Endothelial cell of umbilical vein (primary cell): ENCODE data around the gene CDHR5. TPM values are rescaled to one million over a fixed set of nuclear protein-coding genes. Genes with fewer than 3 reads are reported as not detected.

Experiments
- BruUV-seq: library from RNA; stranded (reverse); fragments of 400-500 nt; replicated peaks from 2 replicates; lab custom pipeline; 2021; lab: Mats Ljungman, UMichigan
- CTCF ChIA-PET: fragments of 300-600, 350-600 bp; sonication (Branson Sonifier 250); formaldehyde crosslinking; loops from one replicate; lab custom pipeline; 2021; ENCODE audit warnings: antibody characterized with exemption, inconsistent platforms; lab: Charles Lee
- POLR2A ChIA-PET: fragments of 300-600, 350-600 bp; sonication (Branson Sonifier 250); formaldehyde crosslinking; loops from one replicate; lab custom pipeline; 2021; ENCODE audit warnings: antibody characterized with exemption, inconsistent platforms; lab: Charles Lee
- DNase-seq: peaks from one replicate; pipeline ENCODE4 v3.0.0-alpha.2; 2011; ENCODE audit warnings: low read depth, low spot score
- FAIRE-seq: peaks from 2 replicates; lab custom pipeline; 2011; peaks lifted over from hg19 to GRCh38; lab: Jason Lieb, UNC
- H2AFZ ChIP-seq: 2 replicates; pipeline ENCODE4 v1.6.0; 2012; ENCODE audit warnings: low read depth, low read length, control low read depth, inconsistent platforms
- H3K27ac ChIP-seq: 2 replicates; pipeline ENCODE4 v1.5.1; 2011; ENCODE audit warnings: low read depth, mild to moderate bottlenecking, control low read depth, low read length, moderate library complexity; ENCODE audit not compliant: insufficient read depth
- H3K27me3 ChIP-seq, 2 experiments: 2 replicates each; pipeline versions ENCODE4 v1.6.0 to v1.6.1; 2011; ENCODE audit warnings: low read length in 2 of 2, mixed read lengths in 1 of 2; ENCODE audit not compliant: control insufficient read depth in 2 of 2, insufficient read depth in 2 of 2
- H3K36me3 ChIP-seq, 2 experiments: 2 replicates in 1 of 2; 3 replicates in 1 of 2; pipeline ENCODE4 v1.5.1; 2011; ENCODE audit warnings: low read length in 2 of 2, mild to moderate bottlenecking in 1 of 2, moderate library complexity in 1 of 2; ENCODE audit not compliant: control insufficient read depth in 2 of 2, insufficient read depth in 2 of 2; ENCODE audit errors: extremely low read depth in 1 of 2
- H3K4me1 ChIP-seq: 3 replicates; pipeline ENCODE4 v1.5.1; 2011; ENCODE audit warnings: mild to moderate bottlenecking, low read length; ENCODE audit not compliant: control insufficient read depth, insufficient read depth; ENCODE audit errors: extremely low read depth
- H3K4me2 ChIP-seq: 2 replicates; pipeline ENCODE4 v1.6.1; 2011; ENCODE audit warnings: low read length, control low read depth, mixed read lengths; ENCODE audit not compliant: insufficient read depth
- H3K4me3 ChIP-seq, 3 experiments: fragments of 200-600 bp in 1 of 3; sonication (generic), shearing (Covaris generic) in 1 of 3; replicated peaks in 1 of 3; 2 replicates each; pipeline ENCODE4 v1.5.1; 2011 to 2016; ENCODE audit warnings: control low read depth in 3 of 3, low read length in 3 of 3, mild to moderate bottlenecking in 2 of 3, inconsistent platforms in 1 of 3, low read depth in 1 of 3, moderate library complexity in 1 of 3; ENCODE audit not compliant: insufficient read depth in 1 of 3
- H3K79me2 ChIP-seq: 2 replicates; pipeline ENCODE4 v1.6.0; 2012; ENCODE audit warnings: low read length, inconsistent platforms; ENCODE audit not compliant: control insufficient read depth, insufficient read depth
- H3K9ac ChIP-seq: replicated peaks from 2 replicates; pipeline ENCODE3; 2011; ENCODE audit warnings: low read length, control low read depth; ENCODE audit not compliant: insufficient read depth; ENCODE audit errors: extremely low read depth
- H3K9me1 ChIP-seq: replicated peaks from 3 replicates; pipeline ENCODE4 v1.6.0; 2011; ENCODE audit warnings: mild to moderate bottlenecking, low read length; ENCODE audit not compliant: control insufficient read depth, insufficient read depth; ENCODE audit errors: extremely low read depth
- H3K9me3 ChIP-seq: replicated peaks from 2 replicates; pipeline ENCODE4 v1.5.1; 2012; ENCODE audit warnings: low read length, inconsistent platforms; ENCODE audit not compliant: control insufficient read depth, insufficient read depth
- H4K20me1 ChIP-seq: replicated peaks from 2 replicates; pipeline ENCODE3; 2011; ENCODE audit warnings: mild to moderate bottlenecking, low read length; ENCODE audit not compliant: control insufficient read depth, insufficient read depth; ENCODE audit errors: extremely low read depth
- CTCF ChIP-seq, 2 donors: IDR thresholded peaks; 1 replicate in 1 of 2; 2 replicates in 1 of 2; pipeline ENCODE4 v1.5.1; 2011; ENCODE audit warnings: low read length in 2 of 2, mild to moderate bottlenecking in 2 of 2, moderate library complexity in 2 of 2, control low read depth in 1 of 2, inconsistent platforms in 1 of 2, low read depth in 1 of 2; ENCODE audit not compliant: insufficient read depth in 1 of 2; ENCODE audit errors: extremely low read depth in 1 of 2
- EZH2 ChIP-seq: IDR thresholded peaks from 2 replicates; pipeline ENCODE4 v1.6.1; 2012; ENCODE audit warnings: borderline replicate concordance, low read depth, mild to moderate bottlenecking, moderate library complexity, low read length, inconsistent platforms; ENCODE audit not compliant: severe bottlenecking
- FOS ChIP-seq: IDR thresholded peaks from 2 replicates; pipeline ENCODE4 v1.6.1; 2011; ENCODE audit warnings: mild to moderate bottlenecking, low read length, moderate library complexity, borderline replicate concordance; ENCODE audit not compliant: insufficient read depth
- GATA2 ChIP-seq: IDR thresholded peaks from 2 replicates; pipeline ENCODE4 v1.7.0; 2011; ENCODE audit warnings: low read depth, mild to moderate bottlenecking, moderate library complexity, mixed read lengths, low read length; ENCODE audit not compliant: insufficient read length, insufficient read depth
- MAX ChIP-seq: IDR thresholded peaks from 2 replicates; pipeline ENCODE4 v1.6.1; 2011; ENCODE audit not compliant: insufficient read depth, insufficient read length
- MYC ChIP-seq: IDR thresholded peaks from one replicate; pipeline ENCODE4 v1.6.1; 2011; ENCODE audit warnings: mild to moderate bottlenecking, low read depth, low read length
- POLR2A ChIP-seq: IDR thresholded peaks from 2 replicates; pipeline ENCODE4 v1.6.1; 2012; ENCODE audit warnings: low read depth, mild to moderate bottlenecking, control low read depth, low read length
- dilution Hi-C: fragments of 300-500 bp; cut with MboI; formaldehyde crosslinking; loops from one replicate; pipeline ENCODE4 v1.15.0; 2019; ENCODE audit warnings: low sequenced_read_pairs; ENCODE audit not compliant: extremely low pct_ligation_motif_present
- intact Hi-C: fragments of 100-400 bp; cut with micrococcal nuclease; formaldehyde crosslinking; loops from one replicate; pipeline ENCODE4 v1.10.0; 2022
- polyA plus RNA-seq, 4 experiments: library from polyadenylated mRNA; depleted of rRNA in 3 of 4; stranded (reverse) in 3 of 4; unstranded in 1 of 4; fragments of >200 nt; gene quantifications; 2 replicates each; pipeline versions ENCODE4 v1.2.1 to v1.2.3, GENCODE V29; 2011 to 2012; ENCODE audit warnings: missing spikeins in 1 of 4
- total RNA-seq: library from RNA; stranded (reverse); gene quantifications from 2 replicates; pipeline ENCODE4 v1.2.3, GENCODE V29; 2021

CDHR5 gene
- total and polyA plus RNA-seq, 2 donors (not counting 3 experiments of a cell fraction or from before 2014, with no cell fraction given): not detected

GRCh38 chr11:598005-598680 lies 26.6 kb downstream of the CDHR5 start:
- BruUV-seq: no TSS peak
- CTCF ChIA-PET: no interaction called here
- no peak overlapping the region for H3K4me3 ChIP-seq

More at GRCh38 chr11:598005-598680, 26.6 kb downstream of the CDHR5 start:
- dilution Hi-C loops (no loop called here), intact Hi-C loops (no loop called here)
- TF ChIP-seq MAX: no peak
- no peak for TF ChIP-seq POLR2A
- no peak for TF ChIP-seq FOS
- no peak for TF ChIP-seq CTCF (IDR thresholded peaks at IDR 0.05; ENCODE audit: extremely low read depth in 1 of 2, insufficient read depth in 1 of 2, low read depth in 1 of 2, low read length in 2 of 2)
- no peak for TF ChIP-seq MYC
- no peak for TF ChIP-seq EZH2
- TF ChIP-seq GATA2: no peak
- POLR2A ChIA-PET: no interaction called here
- DNase-seq (no peak), FAIRE-seq (no peak)
- Histone ChIP-seq H3K27ac (no peak overlapping the region), H4K20me1 (no peaks in the 10 kb centered on the region), H3K27me3 (no peaks in the 10 kb centered on the region), H3K4me2 (no peak overlapping the region), H2AFZ (no peak overlapping the region), H3K36me3 (peaks cover 23 to 55% of the 10 kb centered on the region in 2 experiments), H3K4me1 (no peaks in the 10 kb centered on the region), H3K79me2 (no peaks in the 10 kb centered on the region), H3K9me3 (no peaks in the 10 kb centered on the region), H3K9ac (no peak overlapping the region), H3K9me1 (no peaks in the 10 kb centered on the region)
